GM12873 (cell line): ENCODE results near the gene TFCP2L1.

Experiments used
- CTCF ChIP-seq: IDR thresholded peaks from 2 replicates; pipeline ENCODE4 v1.5.1; 2012; ENCODE audit warnings: low read depth, mild to moderate bottlenecking, moderate library complexity, low read length, control low read depth; ENCODE audit not compliant: insufficient read depth; ENCODE audit errors: missing control alignments

Gene TFCP2L1

GRCh38 chr2:121303531-121304263, 18.7 kb upstream of the TFCP2L1 start:
- no peak for TF ChIP-seq CTCF

GRCh38 chr2:121298476-121298875, 13.5 kb upstream of the TFCP2L1 start:
- no peak for TF ChIP-seq CTCF

- TF ChIP-seq CTCF: peak; percentile 76
These were observed 12.3 kb upstream of the TFCP2L1 start for GRCh38 chr2:121297217-121297830.

- no peak for TF ChIP-seq CTCF
These were observed 11.1 kb upstream of the TFCP2L1 start for GRCh38 chr2:121295911-121296650.

- TF ChIP-seq CTCF: no peak
These were observed 10.2 kb upstream of the TFCP2L1 start for GRCh38 chr2:121294881-121295840.

GRCh38 chr2:121293450-121294325, 8.7 kb upstream of the TFCP2L1 start:
- no peak for TF ChIP-seq CTCF
